GM12878 (cell line): Measurements from ENCODE around the gene EPB41. TPM values are rescaled to one million over a fixed set of nuclear protein-coding genes. Genes with fewer than 3 reads are reported as not detected.

Experiments
- ATAC-seq: fragments of 200-7000 bp; cut with Tn5 transposase; 3 replicates; pipeline ENCODE4 v1.9.1; 2020; ENCODE audit warnings: mild to moderate bottlenecking, moderate library complexity
- BruUV-seq: library from RNA; stranded (reverse); fragments of 400-500 nt; replicated peaks from 2 replicates; lab custom pipeline; 2021; lab: Mats Ljungman, UMichigan
- CTCF ChIA-PET: fragments of 300-600 bp; sonication (Branson Sonifier 250); formaldehyde crosslinking; extraction: SDS; loops from one replicate; lab custom pipeline; 2021; ENCODE audit warnings: inconsistent platforms; lab: Yijun Ruan, JAX
- POLR2A ChIA-PET: fragments of 350-600 bp; formaldehyde crosslinking; extraction: SDS; loops from one replicate; lab custom pipeline; 2021; ENCODE audit warnings: inconsistent platforms; lab: Charles Lee
- RAD21 ChIA-PET: fragments of 300-600 bp; sonication (Branson Sonifier 250); formaldehyde crosslinking; loops from one replicate; lab custom pipeline; 2023; ENCODE audit warnings: antibody characterized with exemption; ENCODE audit not compliant: unreplicated experiment; lab: Charles Lee
- SMC1A ChIA-PET: fragments of 300-600 bp; sonication (Branson Sonifier 250); formaldehyde crosslinking; loops from one replicate; lab custom pipeline; 2023; ENCODE audit not compliant: unreplicated experiment, uncharacterized antibody; lab: Charles Lee
- DNase-seq: peaks from one replicate; pipeline ENCODE4 v3.0.0-alpha.2; 2011; ENCODE audit warnings: low read depth, low spot score
- FAIRE-seq: peaks from 3 replicates; lab custom pipeline; 2011; peaks lifted over from hg19 to GRCh38; lab: Jason Lieb, UNC
- H2AFZ ChIP-seq: 2 replicates; pipeline ENCODE4 v1.6.0; 2011; ENCODE audit warnings: low read depth, low read length, control low read depth; ENCODE audit not compliant: control insufficient read depth
- H3K27ac ChIP-seq: 2 replicates; pipeline ENCODE4 v1.5.1; 2011; ENCODE audit warnings: control low read depth; ENCODE audit not compliant: control insufficient read depth, insufficient read depth
- H3K27me3 ChIP-seq, 2 experiments: replicated peaks in 1 of 2; 2 replicates each; pipeline versions ENCODE4 v1.6.0 to v1.6.1; 2011; ENCODE audit warnings: low read length in 1 of 2; ENCODE audit not compliant: control insufficient read depth in 2 of 2, insufficient read depth in 2 of 2
- H3K36me3 ChIP-seq, 2 experiments: 2 replicates each; pipeline ENCODE4 v1.5.1; 2011; ENCODE audit warnings: low read length in 1 of 2; ENCODE audit not compliant: control insufficient read depth in 2 of 2, insufficient read depth in 2 of 2
- H3K4me1 ChIP-seq: 2 replicates; pipeline ENCODE4 v1.6.1; 2011; ENCODE audit warnings: mild to moderate bottlenecking, low read length, moderate library complexity, mixed read lengths; ENCODE audit not compliant: control insufficient read depth, insufficient read depth
- H3K4me2 ChIP-seq: 2 replicates; pipeline ENCODE4 v1.6.0; 2011; ENCODE audit warnings: control low read depth; ENCODE audit not compliant: control insufficient read depth, insufficient read depth
- H3K4me3 ChIP-seq: fragments of 200-600 bp; sonication (generic); 2 replicates; pipeline ENCODE4 v1.5.1; 2016
- H3K79me2 ChIP-seq: 2 replicates; pipeline ENCODE4 v1.6.0; 2011; ENCODE audit warnings: low read length; ENCODE audit not compliant: control insufficient read depth, insufficient read depth
- H3K9ac ChIP-seq: 2 replicates; pipeline ENCODE4 v1.8.0; 2011; ENCODE audit warnings: low read length, control low read depth, mixed read lengths; ENCODE audit not compliant: control insufficient read depth, insufficient read depth
- H3K9me3 ChIP-seq: replicated peaks from 3 replicates; pipeline ENCODE4 v1.5.1; 2011; ENCODE audit warnings: mild to moderate bottlenecking, low read length; ENCODE audit not compliant: control insufficient read depth, insufficient read depth
- H4K20me1 ChIP-seq: 2 replicates; pipeline ENCODE4 v1.6.0; 2011; ENCODE audit not compliant: control insufficient read depth, insufficient read depth
- BRCA1 ChIP-seq: IDR thresholded peaks from 2 replicates; pipeline ENCODE4 v1.6.1; 2011; ENCODE audit warnings: low read depth, low read length, improper control_type of control experiment
- ETV6 ChIP-seq, 2 experiments: fragments of 450-650 bp in 1 of 2; IDR thresholded peaks in 1 of 2; conservative IDR thresholded peaks in 1 of 2; 2 replicates each; pipeline ENCODE4 v1.6.1; 2014; ENCODE audit warnings: antibody characterized with exemption in 1 of 2, borderline replicate concordance in 1 of 2, low read depth in 1 of 2, mild to moderate bottlenecking in 1 of 2, moderate library complexity in 1 of 2
- NFXL1 ChIP-seq: fragments of 450-650 bp; IDR thresholded peaks from 2 replicates; pipeline ENCODE4 v1.6.1; 2017; ENCODE audit warnings: antibody characterized with exemption, mild to moderate bottlenecking, borderline replicate concordance
- SREBF2 ChIP-seq: IDR thresholded peaks from 2 replicates; pipeline ENCODE4 v1.6.1; 2012; ENCODE audit warnings: mild to moderate bottlenecking, low read length
- USF2 ChIP-seq: IDR thresholded peaks from 2 replicates; pipeline ENCODE4 v1.6.1; 2011; ENCODE audit warnings: low read depth, low read length, improper control_type of control experiment, borderline replicate concordance
- ZNF274 ChIP-seq: IDR thresholded peaks from one replicate; pipeline ENCODE4 v1.8.0; 2011; ENCODE audit not compliant: insufficient read length, insufficient read depth
- WGBS: methylation state at CpG from one replicate; pipeline ENCODE4 v1.1.6; 2016; ENCODE audit warnings: low lambda C conversion rate; ENCODE audit not compliant: insufficient replicate concordance, insufficient coverage; ENCODE audit errors: missing lambda C conversion rate; 5-methylcytosine and 5-hydroxymethylcytosine counted together
- in situ Hi-C: fragments of 300-500 bp; cut with MboI; formaldehyde crosslinking; loops from 9 replicates; pipeline ENCODE4 v1.14.3; 2018; ENCODE audit warnings: mixed read lengths
- intact Hi-C: fragments of 100-400 bp; cut with micrococcal nuclease; formaldehyde crosslinking; loops from one replicate; pipeline ENCODE4 v1.14.2; 2022; ENCODE audit not compliant: unreplicated experiment
- polyA plus RNA-seq, 11 experiments: library from polyadenylated mRNA; depleted of rRNA in 4 of 11; unstranded in 6 of 11; stranded (reverse) in 5 of 11; fragments of >200 nt; fragmentation: Nextera tagmentation in 4 of 11; fragmentation: Illumina TruSeq in 1 of 11; extraction: Ambion mirVana in 4 of 11; extraction: Trizol in 1 of 11; gene quantifications; 1 replicate in 1 of 11; 2 replicates in 10 of 11; pipeline versions ENCODE4 v1.2.1 to v1.2.3, GENCODE V29; 2011 to 2016; ENCODE audit warnings: inconsistent platforms in 2 of 11, missing spikeins in 2 of 11, low read depth in 1 of 11
- total RNA-seq, 4 experiments: library from RNA; depleted of rRNA in 3 of 4; stranded (reverse); fragments of >200 nt in 3 of 4; fragmentation: Illumina TruSeq in 1 of 4; extraction: Trizol in 1 of 4; gene quantifications; 2 replicates each; pipeline versions ENCODE4 v1.2.1 to v1.2.3, GENCODE V29; 2013 to 2021

EPB41 gene
- total and polyA plus RNA-seq, 10 of the 15 experiments (the other 5 are each of a cell fraction or from before 2014, with no cell fraction given) = 1.1 to 77.6 (median 58.8) TPM

DNA sequence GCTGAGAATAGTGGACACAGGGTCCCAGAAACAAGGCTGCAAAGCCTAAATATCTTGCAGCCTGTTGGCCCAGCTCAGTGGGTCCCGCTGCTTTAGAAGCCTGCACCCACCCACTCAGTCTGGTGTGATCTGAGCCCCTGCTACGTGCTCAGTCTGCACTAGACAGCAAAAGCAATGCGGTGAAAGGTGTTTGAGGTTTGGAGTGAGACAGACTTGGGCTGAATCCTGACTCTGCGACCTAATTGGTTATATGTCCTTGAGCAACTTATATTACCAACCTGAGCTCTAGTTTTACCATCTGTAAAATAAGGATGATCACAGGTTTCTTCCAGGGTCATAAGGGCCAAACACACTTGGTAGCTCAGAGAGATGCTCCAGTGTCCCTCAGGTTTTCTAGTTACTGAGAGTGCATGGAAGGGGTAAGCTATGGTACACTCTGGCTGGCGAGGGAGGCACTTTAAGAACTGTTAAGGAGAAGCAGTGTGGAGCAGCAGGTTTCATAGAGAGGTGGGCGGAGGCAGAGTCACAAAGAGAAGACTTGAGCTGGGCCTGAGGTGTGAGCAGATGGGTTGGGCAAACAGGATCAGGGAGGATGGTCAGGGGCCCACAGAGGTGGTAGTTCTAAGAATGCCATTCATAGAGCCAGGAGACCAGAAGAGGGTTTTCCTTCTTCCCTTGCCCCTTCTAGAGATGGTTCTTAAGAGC lies 199.2 kb downstream of the EPB41 start:
- H3K79me2 ChIP-seq = no peaks in the 10 kb centered on the region
- SMC1A ChIA-PET = interaction anchor here (1.6 kb wide), 2 partner anchors 18 to 57 kb away, joined by 4 to 5 read pairs; no protein-coding TSS in a partner anchor
- ATAC-seq (no peak), DNase-seq (no peak)
- intact Hi-C loops = no loop called here
- 78% methylated on average over 6 of the region's 6 CpGs for WGBS
- no peaks in the 10 kb centered on the region for H4K20me1 ChIP-seq
- H3K9me3 ChIP-seq = no peaks in the 10 kb centered on the region
- no peak overlapping the region for H3K4me2 ChIP-seq
- no peak for TF ChIP-seq ETV6 (conservative IDR thresholded peaks at IDR 0.05 in 1 of 2, IDR thresholded peaks at IDR 0.05 in 1 of 2; ENCODE audit: borderline replicate concordance in 1 of 2, low read depth in 1 of 2)
- no peak for TF ChIP-seq USF2
- no peak for TF ChIP-seq NFXL1
- no peak for TF ChIP-seq BRCA1
- no peak for TF ChIP-seq ZNF274
- no peak for TF ChIP-seq SREBF2
- TF ChIP-seq, all 136 proteins: peak for 0
- Histone ChIP-seq H3K4me1 (no peaks in the 10 kb centered on the region), H2AFZ (no peak overlapping the region), H3K36me3 (peaks cover 3 to 6% of the 10 kb centered on the region in 2 experiments; a peak in 3 of 4 replicates), H3K4me3 (no peak overlapping the region), H3K27me3 (no peaks in the 10 kb centered on the region), H3K27ac (no peak overlapping the region), H3K9ac (no peak overlapping the region)
- in situ Hi-C loops = no loop called here
- no peak for FAIRE-seq
- BruUV-seq = no TSS peak
- RAD21 ChIA-PET = interaction anchor here (1.1 kb wide), 1 partner anchor 220 kb away, joined by 3 read pairs; no protein-coding TSS in a partner anchor
- POLR2A ChIA-PET = interaction anchor here (0.6 kb wide), 1 partner anchor 35 kb away, joined by 3 read pairs; no protein-coding TSS in a partner anchor
- CTCF ChIA-PET = interaction anchor here (0.9 kb wide), 2 partner anchors 89 to 232 kb away, joined by 3 read pairs; no protein-coding TSS in a partner anchor
